ENCODE measurements around the gene COMT. TPM values are rescaled to one million over a fixed set of nuclear protein-coding genes. Genes with fewer than 3 reads are reported as not detected.
A peak's percentile ranks its signal among the peaks of the same experiment; 100 is the strongest.
"Not testable (repeated sequence)": the region's sequence is repeated elsewhere in the genome, so short reads cannot be mapped to it uniquely, and the experiment has no call there.

COMT gene
- total and polyA plus RNA-seq, 9 of the 15 experiments (the other 6 are each of a cell fraction or from before 2014, with no cell fraction given), result 12.5 to 351 (median 155) TPM

DNA sequence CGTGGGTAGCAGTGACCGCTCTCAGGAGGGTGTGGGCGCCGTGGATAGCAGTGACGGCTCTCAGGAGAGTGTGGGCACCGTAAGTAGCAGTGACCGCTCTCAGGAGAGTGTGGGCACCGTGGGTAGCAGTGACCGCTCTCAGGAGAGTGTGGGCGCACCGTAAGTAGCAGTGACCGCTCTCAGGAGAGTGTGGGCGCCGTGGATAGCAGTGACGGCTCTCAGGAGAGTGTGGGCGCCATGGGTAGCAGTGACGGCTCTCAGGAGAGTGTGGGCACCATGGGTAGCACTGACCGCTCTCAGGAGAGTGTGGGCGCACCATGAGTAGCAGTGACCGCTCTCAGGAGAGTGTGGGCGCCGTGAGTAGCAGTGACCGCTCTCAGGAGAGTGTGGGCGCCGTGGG is 34.7 kb upstream of the COMT start:
- H3K9me3 ChIP-seq (replicated peaks; ENCODE audit: control insufficient read depth, insufficient read depth, low read depth, low read length); H3K79me2 ChIP-seq (ENCODE audit: control insufficient read depth, insufficient read depth, low read length); H3K27me3 ChIP-seq (ENCODE audit: control insufficient read depth in 2 of 2, insufficient read depth in 2 of 2, low read length in 2 of 2); BruUV-seq (replicated peaks); H3K9ac ChIP-seq (ENCODE audit: insufficient read depth in 1 of 2, low read depth in 2 of 2, low read length in 2 of 2); H3K4me2 ChIP-seq (ENCODE audit: insufficient read depth, low read length); CTCF ChIA-PET (ENCODE audit: low intra/inter-chr PET ratio); FAIRE-seq; H4K20me1 ChIP-seq (replicated peaks; ENCODE audit: control insufficient read depth, insufficient read depth, low read length); H2AFZ ChIP-seq (ENCODE audit: low read depth, low read length); in situ Hi-C loops (cut with MboI); H3K9me1 ChIP-seq (ENCODE audit: control insufficient read depth, insufficient read depth, low read length); DNase-seq (ENCODE audit: extremely low read depth in 1 of 4, low spot score in 3 of 4); intact Hi-C loops (cut with micrococcal nuclease); H3K27ac ChIP-seq (ENCODE audit: extremely low read depth, low read depth, low read length); ATAC-seq; H3K4me3 ChIP-seq: not testable (repeated sequence)
- TF ChIP-seq RBFOX2 (IDR thresholded peaks at IDR 0.05; ENCODE audit: low read depth, low read length) (peak; percentile 28; the same call in 1 of the 2 replicates), POLR2G (IDR thresholded peaks at IDR 0.05; ENCODE audit: low read depth, low read length) (peak; percentile 58)
- H3K36me3 ChIP-seq (ENCODE audit: control insufficient read depth, insufficient read depth, low read length), result peaks cover 20% of the 10 kb centered on the region; the same call in 2 of the 3 replicates
- 86% methylated on average over 25 of the region's 25 CpGs for WGBS (ENCODE audit: insufficient coverage, low coverage, missing lambda C conversion rate)
- peaks cover 2 to 37% of the 10 kb centered on the region in 2 experiments; a peak in 4 of 5 replicates for H3K4me1 ChIP-seq (replicated peaks in 1 of 2; ENCODE audit: control insufficient read depth in 2 of 2, insufficient read depth in 2 of 2, low read length in 2 of 2)
- POLR2A ChIA-PET, result interaction anchor here (0.8 to 11.2 kb wide), 2 partner anchors 18 to 36 kb away, joined by 3 to 141 read pairs; no protein-coding TSS in a partner anchor

GRCh38 chr22:19907902-19908301 is 33.7 kb upstream of the COMT start:
- in situ Hi-C loops (cut with MboI), result not testable (repeated sequence)

More at GRCh38 chr22:19907902-19908301, 33.7 kb upstream of the COMT start:
- WGBS (ENCODE audit: insufficient coverage, low coverage, missing lambda C conversion rate), result 83% methylated on average over 16 of the region's 16 CpGs
- H3K27me3 ChIP-seq (ENCODE audit: control insufficient read depth in 2 of 2, insufficient read depth in 2 of 2, low read length in 2 of 2); H3K27ac ChIP-seq (ENCODE audit: extremely low read depth, low read depth, low read length); H3K79me2 ChIP-seq (ENCODE audit: control insufficient read depth, insufficient read depth, low read length); H2AFZ ChIP-seq (ENCODE audit: low read depth, low read length); H3K4me3 ChIP-seq; H3K9me3 ChIP-seq (replicated peaks; ENCODE audit: control insufficient read depth, insufficient read depth, low read depth, low read length); H3K9me1 ChIP-seq (ENCODE audit: control insufficient read depth, insufficient read depth, low read length); H4K20me1 ChIP-seq (replicated peaks; ENCODE audit: control insufficient read depth, insufficient read depth, low read length); DNase-seq (ENCODE audit: extremely low read depth in 1 of 4, low spot score in 3 of 4); H3K4me2 ChIP-seq (ENCODE audit: insufficient read depth, low read length); intact Hi-C loops (cut with micrococcal nuclease); FAIRE-seq; H3K9ac ChIP-seq (ENCODE audit: insufficient read depth in 1 of 2, low read depth in 2 of 2, low read length in 2 of 2); BruUV-seq (replicated peaks); ATAC-seq: not testable (repeated sequence)
- Histone ChIP-seq H3K36me3 (ENCODE audit: control insufficient read depth, insufficient read depth, low read length) (peaks cover 22% of the 10 kb centered on the region; the same call in 2 of the 3 replicates), H3K4me1 (replicated peaks in 1 of 2; ENCODE audit: control insufficient read depth in 2 of 2, insufficient read depth in 2 of 2, low read length in 2 of 2) (peaks cover 2 to 42% of the 10 kb centered on the region in 2 experiments; a peak in 4 of 5 replicates)
- CTCF ChIA-PET (ENCODE audit: low intra/inter-chr PET ratio), result interaction anchor here (4.0 to 6.2 kb wide), 2 partner anchors 151 to 178 kb away, joined by 91 to 156 read pairs; no protein-coding TSS in a partner anchor
- POLR2A ChIA-PET, result interaction anchor here (1.0 kb wide), 1 partner anchor 178 kb away, joined by 3 read pairs; no protein-coding TSS in a partner anchor
